Gastrocnemius medialis (tissue), 4 donors: ENCODE results near the gene SYNGR2. TPM values are rescaled to one million over a fixed set of nuclear protein-coding genes. Genes with fewer than 3 reads are reported as not detected.

Experiments
- ATAC-seq, 2 donors: fragments of 150-250 bp; one replicate each; pipeline ENCODE4 v1.9.1; 2016
- DNase-seq, 2 donors: peaks; one replicate each; pipeline ENCODE4 v3.0.0-alpha.2; 2019
- H3K27ac ChIP-seq, 4 donors: fragments of 200-600 bp; sonication (generic); 1 replicate in 1 of 4; 2 replicates in 3 of 4; pipeline ENCODE4 v1.5.1; 2016 to 2018; ENCODE audit warnings: mild to moderate bottlenecking in 2 of 4, moderate library complexity in 1 of 4
- H3K27me3 ChIP-seq, 3 donors: fragments of 200-600 bp; sonication (generic) in 2 of 3; 1 replicate in 1 of 3; 2 replicates in 2 of 3; pipeline versions ENCODE4 v1.5.1 to v1.6.0; 2016 to 2019; ENCODE audit warnings: mild to moderate bottlenecking in 1 of 3, moderate library complexity in 1 of 3
- H3K36me3 ChIP-seq, 2 donors: fragments of 200-600 bp; sonication (generic) in 1 of 2; one replicate each; pipeline ENCODE4 v1.5.1; 2017 to 2018
- H3K4me1 ChIP-seq, 2 donors: fragments of 200-600 bp; sonication (generic) in 1 of 2; one replicate each; pipeline ENCODE4 v1.5.1; 2016 to 2017; ENCODE audit warnings: mild to moderate bottlenecking in 2 of 2
- H3K4me3 ChIP-seq, 4 donors: fragments of 200-600 bp; sonication (generic) in 3 of 4; 1 replicate in 1 of 4; 2 replicates in 3 of 4; pipeline ENCODE4 v1.5.1; 2016 to 2019; ENCODE audit warnings: mild to moderate bottlenecking in 2 of 4
- H3K9me3 ChIP-seq, 3 donors: fragments of 200-600 bp; sonication (generic) in 2 of 3; 1 replicate in 1 of 3; 2 replicates in 2 of 3; pipeline ENCODE4 v1.5.1; 2016 to 2019
- CTCF ChIP-seq, 5 experiments: fragments of 450-650 bp in 3 of 5; fragments of 200-600 bp in 2 of 5; sonication (generic) in 2 of 5; IDR thresholded peaks in 4 of 5; conservative IDR thresholded peaks in 1 of 5; 1 replicate in 4 of 5; 2 replicates in 1 of 5; pipeline ENCODE4 v1.5.1; 2016 to 2019; ENCODE audit warnings: antibody characterized with exemption in 5 of 5, mild to moderate bottlenecking in 3 of 5, moderate library complexity in 3 of 5
- POLR2A ChIP-seq, 2 donors: fragments of 450-650 bp; IDR thresholded peaks; one replicate each; pipeline ENCODE4 v1.6.1; 2017; ENCODE audit warnings: antibody characterized with exemption in 2 of 2, mild to moderate bottlenecking in 2 of 2, moderate library complexity in 2 of 2
- in situ Hi-C, 4 donors: fragments of 200-750 bp; cut with MboI; loops; one replicate each; pipeline versions ENCODE4 v1.15.0 to v1.8.0; 2017; ENCODE audit warnings: low sequenced_read_pairs in 4 of 4
- intact Hi-C: fragments of 100-400 bp; cut with DNase I; formaldehyde crosslinking; loops from one replicate; pipeline ENCODE4 v1.15.1; 2023; ENCODE audit warnings: low total_unique reads
- total RNA-seq, 4 donors: library from RNA; depleted of rRNA; stranded (reverse); fragments of >200 nt; gene quantifications; one replicate each; pipeline versions ENCODE4 v1.1.0 to v1.2.3, GENCODE V29; 2016

The SYNGR2 gene
- total RNA-seq, 4 donors from 2014 or later: 104 to 218 (median 163) TPM

DNA sequence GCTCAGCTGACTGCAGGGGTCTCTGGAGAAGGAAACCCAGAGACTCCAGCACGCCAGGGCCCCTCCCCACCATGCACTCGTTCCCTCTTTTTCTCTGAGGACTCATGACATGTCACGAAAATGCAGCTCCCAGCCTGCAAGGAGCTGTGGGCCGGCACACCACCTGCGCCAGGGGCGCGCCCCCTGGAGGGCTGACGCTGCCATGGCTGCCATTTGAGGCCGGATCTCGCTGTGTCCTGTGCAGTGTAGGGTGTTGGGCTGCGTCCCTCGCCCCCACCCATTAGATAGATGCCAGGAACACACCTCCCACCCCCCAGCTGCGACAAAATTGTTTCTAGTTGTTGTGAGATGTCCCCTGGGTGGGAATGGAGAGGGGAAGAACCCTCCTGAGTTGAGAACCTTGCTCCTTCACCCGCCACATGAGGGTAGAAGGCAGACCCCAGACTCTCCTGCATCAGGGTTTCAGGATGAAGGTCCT lies 8.2 kb downstream of the SYNGR2 start:
- Histone ChIP-seq H3K4me1 (peaks cover 58 to 72% of the 10 kb centered on the region in 2 donors), H3K36me3 (peaks cover 0 to 8% of the 10 kb centered on the region in 2 donors), H3K27me3 (no peaks in the 10 kb centered on the region), H3K9me3 (no peaks in the 10 kb centered on the region), H3K27ac (peak overlapping the region in 3 of 4 donors; percentile 92 to 96 (median 95)), H3K4me3 (no peak overlapping the region)
- ATAC-seq: no peak
- intact Hi-C loops (loop anchor here (1.0 to 5.0 kb wide), 2 partner anchors 64 to 76 kb away; no protein-coding TSS in a partner anchor), in situ Hi-C loops (loop anchor here in 1 of 4 donors (5.0 kb wide), 1 partner anchor 64 kb away; no protein-coding TSS in a partner anchor)
- peak in 1 of 2 donors; percentile 65 for DNase-seq
- no peak for TF ChIP-seq POLR2A (IDR thresholded peaks at IDR 0.05)
- TF ChIP-seq CTCF (IDR thresholded peaks at IDR 0.05 in 4 of 5, conservative IDR thresholded peaks at IDR 0.05 in 1 of 5): peak; percentile 74 to 91 (median 86)

GRCh38 chr17:78179372-78179771 lies 11.0 kb downstream of the SYNGR2 start:
- TF ChIP-seq CTCF (IDR thresholded peaks at IDR 0.05 in 4 of 5, conservative IDR thresholded peaks at IDR 0.05 in 1 of 5) (no peak), POLR2A (IDR thresholded peaks at IDR 0.05) (peak in 1 of 2 donors; percentile 18)
- H3K36me3 ChIP-seq: no peaks in the 10 kb centered on the region
- DNase-seq (peak; percentile 37 to 75), ATAC-seq (peak; percentile 52 to 65)
- no peaks in the 10 kb centered on the region for H3K9me3 ChIP-seq
- in situ Hi-C loops: loop anchor here in 1 of 4 donors (5.0 kb wide), 1 partner anchor 67 kb away; no protein-coding TSS in a partner anchor
- intact Hi-C loops: loop anchor here (5.0 kb wide), 1 partner anchor 73 kb away; no protein-coding TSS in a partner anchor
- H3K27me3 ChIP-seq: no peaks in the 10 kb centered on the region
- peak overlapping the region; percentile 53 to 77 (median 57) for H3K27ac ChIP-seq
- peaks cover 30 to 46% of the 10 kb centered on the region in 2 donors for H3K4me1 ChIP-seq
- no peak overlapping the region for H3K4me3 ChIP-seq

GRCh38 chr17:78180083-78180482 lies 11.7 kb downstream of the SYNGR2 start:
- no peaks in the 10 kb centered on the region for H3K9me3 ChIP-seq
- H3K4me1 ChIP-seq: peaks cover 24 to 40% of the 10 kb centered on the region in 2 donors
- TF ChIP-seq CTCF (IDR thresholded peaks at IDR 0.05 in 4 of 5, conservative IDR thresholded peaks at IDR 0.05 in 1 of 5): no peak
- no peak for TF ChIP-seq POLR2A (IDR thresholded peaks at IDR 0.05)
- H3K27me3 ChIP-seq: no peaks in the 10 kb centered on the region
- DNase-seq: no peak
- intact Hi-C loops (no loop called here), in situ Hi-C loops (loop anchor here in 1 of 4 donors (10.0 kb wide), 1 partner anchor 65 kb away; no protein-coding TSS in a partner anchor)
- no peak overlapping the region for H3K4me3 ChIP-seq
- no peak for ATAC-seq
- H3K36me3 ChIP-seq: no peaks in the 10 kb centered on the region
- peak overlapping the region; percentile 53 to 77 (median 57) for H3K27ac ChIP-seq

DNA sequence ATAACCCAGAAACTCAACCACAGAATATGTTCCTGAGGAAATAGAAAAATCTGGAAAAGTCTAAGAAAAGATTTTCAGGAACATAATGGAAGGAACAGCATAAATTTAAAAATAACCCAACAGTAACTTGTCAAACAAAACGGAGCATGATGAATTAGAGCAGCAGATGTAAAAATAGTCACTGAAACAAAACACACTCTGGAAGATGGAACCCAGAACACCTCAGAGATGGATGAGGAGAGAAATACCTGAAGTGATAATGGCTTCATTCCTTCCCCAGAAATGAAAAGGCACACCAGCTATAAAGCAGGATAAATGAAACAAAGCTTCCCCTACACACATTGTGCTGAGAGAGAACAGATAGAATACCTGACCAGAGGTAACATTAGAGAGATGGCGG lies 12.1 kb downstream of the SYNGR2 start:
- no peaks in the 10 kb centered on the region for H3K9me3 ChIP-seq
- DNase-seq: no peak
- in situ Hi-C loops: loop anchor here in 1 of 4 donors (10.0 kb wide), 1 partner anchor 66 kb away; no protein-coding TSS in a partner anchor
- TF ChIP-seq CTCF (IDR thresholded peaks at IDR 0.05 in 4 of 5, conservative IDR thresholded peaks at IDR 0.05 in 1 of 5) (no peak), POLR2A (IDR thresholded peaks at IDR 0.05) (no peak)
- peaks cover 20 to 36% of the 10 kb centered on the region in 2 donors for H3K4me1 ChIP-seq
- intact Hi-C loops: no loop called here
- ATAC-seq: no peak
- peak overlapping the region in 1 of 4 donors; percentile 53 for H3K27ac ChIP-seq
- no peaks in the 10 kb centered on the region for H3K36me3 ChIP-seq
- H3K27me3 ChIP-seq: no peaks in the 10 kb centered on the region
- no peak overlapping the region for H3K4me3 ChIP-seq
